GM21447 (cell line): ENCODE data around the gene STXBP3.
"Not testable (repeated sequence)": the region's sequence is repeated elsewhere in the genome, so short reads cannot be mapped to it uniquely, and the experiment has no call there.

ENCODE experiments used
- ATAC-seq: cut with Tn5 transposase; IDR thresholded peaks from one replicate; pipeline ENCODE4 v1.9.1; 2021; ENCODE audit not compliant: unreplicated experiment

The STXBP3 gene, protein sequence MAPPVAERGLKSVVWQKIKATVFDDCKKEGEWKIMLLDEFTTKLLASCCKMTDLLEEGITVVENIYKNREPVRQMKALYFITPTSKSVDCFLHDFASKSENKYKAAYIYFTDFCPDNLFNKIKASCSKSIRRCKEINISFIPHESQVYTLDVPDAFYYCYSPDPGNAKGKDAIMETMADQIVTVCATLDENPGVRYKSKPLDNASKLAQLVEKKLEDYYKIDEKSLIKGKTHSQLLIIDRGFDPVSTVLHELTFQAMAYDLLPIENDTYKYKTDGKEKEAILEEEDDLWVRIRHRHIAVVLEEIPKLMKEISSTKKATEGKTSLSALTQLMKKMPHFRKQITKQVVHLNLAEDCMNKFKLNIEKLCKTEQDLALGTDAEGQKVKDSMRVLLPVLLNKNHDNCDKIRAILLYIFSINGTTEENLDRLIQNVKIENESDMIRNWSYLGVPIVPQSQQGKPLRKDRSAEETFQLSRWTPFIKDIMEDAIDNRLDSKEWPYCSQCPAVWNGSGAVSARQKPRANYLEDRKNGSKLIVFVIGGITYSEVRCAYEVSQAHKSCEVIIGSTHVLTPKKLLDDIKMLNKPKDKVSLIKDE

DNA sequence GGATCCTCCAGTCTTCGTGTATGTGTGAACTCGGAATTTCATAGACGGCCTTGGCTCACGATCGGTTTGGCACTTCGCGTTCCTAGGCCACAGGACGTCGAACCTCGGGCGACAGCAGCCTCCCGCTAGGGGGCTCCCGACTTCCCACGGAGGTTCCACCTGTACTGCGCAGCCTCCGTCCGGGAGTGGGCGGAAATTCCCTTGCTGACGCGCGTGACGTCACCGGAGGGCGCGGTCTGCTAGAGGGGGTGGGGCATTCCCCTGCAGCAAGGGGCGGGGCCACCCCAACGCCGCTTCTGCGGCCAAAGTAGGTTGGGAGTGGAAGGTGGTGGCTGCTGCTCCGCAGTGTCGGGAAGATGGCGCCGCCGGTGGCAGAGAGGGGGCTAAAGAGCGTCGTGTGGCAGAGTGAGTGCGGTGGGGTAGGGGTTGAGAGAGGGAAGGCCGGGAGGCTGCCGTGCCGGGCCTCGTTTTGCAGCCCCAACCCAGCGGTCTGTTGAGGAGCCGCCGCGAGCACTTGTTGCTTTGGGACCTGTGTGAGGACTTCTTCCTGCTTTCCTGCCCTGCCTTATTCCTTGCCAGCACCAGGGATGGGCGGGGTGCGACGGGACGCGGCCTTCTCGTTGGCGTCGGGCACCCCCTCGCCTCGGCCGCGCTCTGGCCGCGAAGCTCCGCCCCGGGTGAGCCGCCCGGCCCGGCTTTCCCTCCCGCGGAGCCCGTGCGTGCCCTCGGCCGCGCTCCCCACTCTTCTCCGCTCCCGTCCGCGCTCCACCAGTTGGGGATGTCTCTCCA is at the start of gene STXBP3:
STXBP3 (plus strand) TSS at position 293 of the 789 bp plus-strand sequence; CDS start at position 357, 64 bp downstream.
- peak; percentile 88 for ATAC-seq

DNA sequence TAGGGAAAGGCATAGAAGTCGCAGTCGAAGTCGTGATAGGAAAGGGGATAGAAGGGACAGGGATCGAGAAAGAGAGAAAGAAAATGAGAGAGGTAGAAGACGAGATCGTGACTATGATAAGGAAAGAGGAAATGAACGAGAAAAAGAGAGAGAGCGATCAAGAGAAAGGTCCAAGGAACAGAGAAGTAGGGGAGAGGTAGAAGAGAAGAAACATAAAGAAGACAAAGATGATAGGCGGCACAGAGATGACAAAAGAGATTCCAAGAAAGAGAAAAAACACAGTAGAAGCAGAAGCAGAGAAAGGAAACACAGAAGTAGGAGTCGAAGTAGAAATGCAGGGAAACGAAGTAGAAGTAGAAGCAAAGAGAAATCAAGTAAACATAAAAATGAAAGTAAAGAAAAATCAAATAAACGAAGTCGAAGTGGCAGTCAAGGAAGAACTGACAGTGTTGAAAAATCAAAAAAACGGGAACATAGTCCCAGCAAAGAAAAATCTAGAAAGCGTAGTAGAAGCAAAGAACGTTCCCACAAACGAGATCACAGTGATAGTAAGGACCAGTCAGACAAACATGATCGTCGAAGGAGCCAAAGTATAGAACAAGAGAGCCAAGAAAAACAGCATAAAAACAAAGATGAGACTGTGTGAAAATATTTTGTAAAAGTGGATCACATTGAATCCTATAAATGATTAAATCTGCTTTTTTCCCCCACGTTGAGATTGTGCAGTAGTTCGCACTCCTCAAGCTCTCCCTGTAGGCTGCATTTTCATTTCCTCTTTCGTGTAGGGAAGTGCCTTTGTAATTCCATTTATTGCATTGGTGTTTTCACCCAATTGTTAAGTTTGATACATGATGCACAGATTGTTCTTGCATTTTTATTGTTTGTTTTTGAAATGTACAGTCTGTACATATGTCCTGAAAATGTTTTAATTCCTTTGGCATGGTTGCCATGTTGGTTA is 46.8 kb upstream of the STXBP3 start:
- no peak for ATAC-seq

GRCh38 chr1:108701176-108701849 is 45.2 kb upstream of the STXBP3 start:
- no peak for ATAC-seq

- ATAC-seq, result not testable (repeated sequence)
These were observed 44.4 kb upstream of the STXBP3 start for GRCh38 chr1:108702109-108702508.

DNA sequence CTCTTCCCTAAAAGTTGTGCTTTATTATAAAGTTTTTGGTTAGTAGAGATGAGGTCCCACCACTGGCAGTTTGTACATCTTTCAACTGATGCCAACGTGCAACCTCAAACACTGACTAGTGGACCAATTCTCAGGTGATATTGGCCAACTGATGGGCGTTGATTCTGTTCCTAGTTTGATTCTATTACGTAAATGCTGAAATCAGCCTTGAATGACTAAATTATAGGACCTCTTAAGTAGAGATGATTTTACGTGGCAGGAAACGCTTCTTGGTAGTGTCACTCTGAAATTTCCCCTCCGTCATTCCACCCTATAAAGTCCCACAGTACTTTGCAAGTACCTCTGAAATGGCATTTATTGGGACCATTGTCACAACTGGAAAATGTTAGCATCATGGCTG is 42.5 kb upstream of the STXBP3 start:
- no peak for ATAC-seq

DNA sequence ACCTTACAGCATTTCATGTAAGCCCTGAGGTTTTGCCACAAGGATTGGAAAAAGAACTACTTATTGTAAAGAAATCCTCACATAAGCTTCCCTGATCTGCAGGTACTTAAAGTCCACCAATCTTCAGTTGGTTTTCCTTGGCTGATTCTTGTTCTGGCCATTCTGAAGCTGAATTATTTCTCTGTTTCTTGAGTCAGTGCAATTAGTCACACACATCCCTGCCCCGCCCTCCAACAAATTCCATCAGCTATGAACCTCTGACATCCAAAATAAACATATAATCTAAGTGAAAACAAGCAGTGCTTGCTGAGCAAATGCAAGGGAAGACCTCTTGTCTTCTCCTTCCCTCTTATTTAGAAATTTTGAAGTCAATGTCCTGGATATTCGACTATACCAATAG is 42.0 kb upstream of the STXBP3 start:
- no peak for ATAC-seq

GRCh38 chr1:108706643-108707042 is 39.8 kb upstream of the STXBP3 start:
- no peak for ATAC-seq

DNA sequence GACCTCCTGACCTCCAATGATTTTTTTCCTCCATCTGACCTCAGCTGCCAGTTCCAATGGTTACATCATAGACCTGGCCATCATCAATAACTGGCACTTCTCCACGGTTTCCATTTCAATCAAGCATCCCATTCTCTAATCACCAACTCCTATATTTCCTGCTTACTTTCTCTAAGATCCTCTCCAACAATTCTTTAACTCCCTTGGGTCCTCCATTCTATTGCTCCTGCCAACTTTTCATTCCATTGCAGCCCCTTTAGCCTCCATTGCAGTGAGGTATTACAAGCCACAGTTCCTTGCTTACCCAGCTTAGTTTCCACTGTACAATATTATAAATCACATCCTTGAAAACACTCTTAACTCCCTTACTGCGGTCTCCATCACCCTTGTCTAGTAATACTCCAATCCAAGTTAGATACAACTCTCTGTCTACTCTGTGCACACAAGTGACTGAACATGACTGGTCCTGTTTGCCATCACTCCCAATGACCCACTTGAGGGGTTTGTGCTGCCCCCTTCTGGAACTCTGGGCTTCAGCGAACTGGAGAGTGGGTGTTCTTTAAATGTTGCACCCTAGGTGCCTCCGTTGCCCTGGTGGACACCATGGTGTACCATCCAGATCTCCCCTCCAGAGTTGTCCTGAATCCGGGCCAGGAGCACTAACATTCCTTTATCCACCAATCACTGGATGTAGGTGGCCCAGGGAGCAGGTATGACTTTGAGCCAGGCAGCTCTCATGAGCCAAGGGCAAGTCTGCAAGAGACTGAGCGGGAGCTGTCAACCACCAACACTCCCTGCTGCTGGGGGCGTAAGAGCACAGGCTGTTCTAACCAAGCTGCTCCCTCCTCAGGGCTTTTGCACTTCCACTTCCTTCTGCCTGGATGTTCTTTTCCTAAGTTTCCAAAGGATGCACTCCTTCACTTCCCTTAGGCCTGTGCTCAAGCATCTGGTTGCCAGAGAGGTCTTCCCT is 37.5 kb upstream of the STXBP3 start:
- ATAC-seq, result no peak

GRCh38 chr1:108712606-108713150 is 33.8 kb upstream of the STXBP3 start, which contains the start of gene FNDC7:
Gene FNDC7, plus strand, starts transcription at chr1:108712908. Its CDS starts 26 bp downstream, at chr1:108712934.
- no peak for ATAC-seq

- no peak for ATAC-seq
These were observed 30.5 kb upstream of the STXBP3 start for GRCh38 chr1:108715932-108716331.

DNA sequence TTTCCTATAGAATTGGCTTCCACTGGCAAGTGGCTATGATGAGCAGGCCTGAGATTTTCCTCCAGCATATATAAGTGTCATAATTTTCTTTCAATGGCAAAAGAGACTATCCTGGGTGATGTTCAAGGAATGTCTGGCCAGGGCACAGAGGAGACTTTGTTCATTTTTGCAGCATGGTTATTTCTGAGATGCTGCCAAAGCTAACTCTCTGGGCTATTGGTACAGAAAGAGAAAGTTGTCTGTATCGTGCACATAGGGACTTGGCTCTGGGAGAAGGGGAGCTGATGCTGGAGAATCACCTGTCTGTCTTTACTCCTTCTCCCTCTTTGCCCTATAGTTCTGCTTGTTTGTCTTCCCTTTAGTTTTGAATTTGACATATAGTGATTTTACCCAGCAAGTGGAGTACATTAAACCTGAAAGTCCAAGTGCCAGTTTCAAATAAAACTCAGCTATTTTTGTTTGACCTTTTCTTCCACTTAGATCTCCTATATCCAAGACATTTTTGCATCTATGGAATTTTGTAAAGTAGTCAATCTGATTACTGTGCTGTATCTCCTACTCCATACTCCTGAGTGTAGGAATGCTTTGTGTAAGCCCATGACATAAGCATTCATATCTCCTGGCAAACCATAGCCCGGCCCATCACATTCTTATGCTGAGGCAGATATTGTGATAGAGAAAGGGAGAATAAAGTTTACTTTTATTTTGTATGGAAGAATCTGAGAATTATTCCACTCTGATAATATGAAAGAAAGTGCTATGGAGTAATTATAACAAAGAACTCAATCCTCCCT is 29.8 kb upstream of the STXBP3 start:
- ATAC-seq, result no peak

DNA sequence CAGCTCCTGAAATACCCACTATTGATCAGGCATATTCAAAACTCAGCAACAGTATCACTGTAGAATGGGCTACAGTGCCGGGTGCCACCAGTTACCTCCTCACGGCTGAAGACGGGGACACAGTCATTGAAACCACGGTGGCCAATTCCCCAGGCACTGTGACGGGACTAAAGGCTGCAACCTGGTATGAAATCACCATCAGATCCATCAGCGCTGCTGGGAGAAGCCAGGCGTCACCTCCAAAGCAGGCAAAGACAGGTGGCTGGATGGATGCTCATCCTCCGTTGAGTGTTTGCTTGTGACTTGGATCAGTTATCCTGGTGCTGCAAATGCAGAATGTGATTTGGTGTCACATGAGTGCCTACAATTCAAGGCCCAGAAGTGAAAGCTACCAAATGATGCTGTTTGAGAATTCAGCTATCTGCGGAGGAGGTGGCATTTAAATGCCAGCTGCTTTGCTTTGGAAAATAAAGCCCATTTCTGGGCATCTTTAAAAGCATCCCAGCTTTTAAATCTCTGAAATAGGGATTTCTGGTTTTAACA is 28.6 kb upstream of the STXBP3 start:
- ATAC-seq, result no peak

DNA sequence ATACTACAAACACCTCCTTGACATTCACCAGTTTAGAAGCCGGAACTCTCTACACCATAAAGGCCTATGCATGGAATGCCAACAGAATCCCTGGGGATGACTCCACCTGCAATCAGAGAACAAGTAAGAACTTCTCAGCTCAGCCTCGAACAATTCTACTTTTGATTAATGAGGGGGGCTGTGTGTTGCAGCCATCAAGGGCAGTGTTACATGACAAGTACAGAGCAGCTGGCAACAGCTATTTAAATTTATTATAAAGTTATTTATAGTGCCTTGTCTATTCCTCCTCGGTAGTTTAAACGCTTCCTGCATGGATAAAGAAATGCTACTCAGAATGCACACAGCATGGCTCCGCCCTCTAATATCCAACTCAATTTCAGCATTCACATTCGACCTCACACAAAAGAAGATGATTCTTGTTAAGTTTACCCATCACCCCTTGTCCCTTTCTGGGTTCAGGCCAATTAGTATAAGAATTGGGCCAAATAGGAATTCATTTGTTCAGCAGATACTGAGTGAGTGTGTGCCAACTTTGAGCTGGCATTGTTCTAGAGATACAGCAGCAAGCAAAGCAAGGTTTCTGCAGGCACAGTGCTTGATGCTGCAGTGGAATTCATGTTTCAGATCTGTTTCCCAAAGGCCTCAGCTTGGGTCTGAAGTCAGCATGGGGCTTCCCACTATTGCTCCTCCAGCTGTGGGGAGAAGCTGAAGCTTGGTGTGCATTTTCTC is 27.4 kb upstream of the STXBP3 start:
- no peak for ATAC-seq

- no peak for ATAC-seq
These were observed 26.6 kb upstream of the STXBP3 start for GRCh38 chr1:108719656-108720435.

DNA sequence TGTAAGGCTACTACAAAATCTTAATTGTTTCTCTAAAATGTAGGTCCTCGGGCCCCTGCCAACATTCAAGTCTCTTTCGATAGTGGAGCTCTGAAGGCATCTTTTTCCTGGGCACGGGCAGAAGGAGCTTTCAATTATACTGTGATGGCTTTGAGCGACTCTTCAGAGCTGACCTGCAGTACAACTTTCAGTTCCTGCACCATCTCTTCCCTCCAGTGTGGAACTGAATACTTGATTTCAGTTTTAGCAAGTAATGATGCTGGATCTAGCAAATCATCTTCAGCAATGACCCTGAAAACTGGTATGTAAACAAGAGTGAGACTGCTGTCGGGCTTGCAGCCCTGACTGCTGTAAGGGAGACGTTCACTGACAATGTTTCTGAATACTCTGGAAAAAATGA is 24.2 kb upstream of the STXBP3 start:
- no peak for ATAC-seq

DNA sequence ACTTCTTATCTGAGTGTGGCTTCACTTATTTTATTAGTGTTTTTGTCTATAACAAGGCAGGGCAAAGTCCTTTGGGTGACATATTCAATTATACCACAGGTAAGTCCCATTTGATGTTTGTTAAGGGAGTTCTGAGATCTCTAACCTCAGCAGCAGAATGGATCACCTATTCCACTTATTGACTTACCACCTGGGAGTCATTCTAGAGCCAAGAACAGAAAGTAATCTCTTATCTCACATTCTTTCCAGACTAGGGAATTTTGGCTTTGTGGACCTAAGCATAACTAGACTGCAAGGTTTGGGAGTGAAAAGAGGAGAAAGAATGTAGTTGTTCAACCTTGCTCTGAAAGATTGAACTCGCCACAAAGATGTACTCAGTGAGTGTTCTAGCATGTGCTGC is 20.6 kb upstream of the STXBP3 start:
- no peak for ATAC-seq
